COR-L47 (cell line): ENCODE measurements around the gene RBM44.
A peak's percentile ranks its signal among the peaks of the same experiment; 100 is the strongest.

Experiments
- DNase-seq: peaks from one replicate; lab custom pipeline; 2025; lab: John Stamatoyannopoulos, UW

The RBM44 gene

GRCh38 chr2:237872178-237872887 lies 73.8 kb downstream of the RBM44 start:
- DNase-seq = no peak

GRCh38 chr2:237873421-237873831 lies 74.8 kb downstream of the RBM44 start:
- DNase-seq = no peak

GRCh38 chr2:237873897-237874551 lies 75.4 kb downstream of the RBM44 start:
- no peak for DNase-seq

GRCh38 chr2:237874585-237875161 lies 76.1 kb downstream of the RBM44 start:
- DNase-seq = no peak

GRCh38 chr2:237875256-237876060 lies 76.9 kb downstream of the RBM44 start:
- DNase-seq = no peak

GRCh38 chr2:237876061-237876526 lies 77.5 kb downstream of the RBM44 start:
- DNase-seq = no peak

GRCh38 chr2:237876532-237876931 lies 78.0 kb downstream of the RBM44 start:
- no peak for DNase-seq

- DNase-seq = no peak
Measured at GRCh38 chr2:237876951-237877491, 78.4 kb downstream of the RBM44 start.

- no peak for DNase-seq
Measured at GRCh38 chr2:237877576-237878307, 79.2 kb downstream of the RBM44 start.

- no peak for DNase-seq
Measured at GRCh38 chr2:237878321-237879057, 79.9 kb downstream of the RBM44 start.

GRCh38 chr2:237879058-237879430 lies 80.5 kb downstream of the RBM44 start:
- DNase-seq = peak; percentile 77

- DNase-seq = no peak
Measured at GRCh38 chr2:237879991-237880560, 81.5 kb downstream of the RBM44 start.

- no peak for DNase-seq
Measured at GRCh38 chr2:237882510-237883481, 84.2 kb downstream of the RBM44 start.

- no peak for DNase-seq
Measured at GRCh38 chr2:237883951-237884446, 85.4 kb downstream of the RBM44 start.

GRCh38 chr2:237884681-237885080 lies 86.1 kb downstream of the RBM44 start:
- DNase-seq = no peak

- no peak for DNase-seq
Measured at GRCh38 chr2:237885111-237885930, 86.7 kb downstream of the RBM44 start.

GRCh38 chr2:237885931-237886684 lies 87.5 kb downstream of the RBM44 start:
- DNase-seq = no peak
